Measurements from ENCODE around the gene BDH1.
A peak's percentile ranks its signal among the peaks of the same experiment; 100 is the strongest.

BDH1 gene

GRCh38 chr3:197503652-197504051, 52.1 kb downstream of the BDH1 start:
- no peak overlapping the region for H3K27ac ChIP-seq (ENCODE audit: low read depth, low read length)
- H3K79me2 ChIP-seq (ENCODE audit: insufficient read depth, low read length) = no peaks in the 10 kb centered on the region
- H3K9me3 ChIP-seq (ENCODE audit: insufficient read depth, low read length) = no peaks in the 10 kb centered on the region
- H3K9me2 ChIP-seq (replicated peaks; ENCODE audit: insufficient read depth, low read length) = no peaks in the 10 kb centered on the region
- no peaks in the 10 kb centered on the region for H3F3A ChIP-seq (ENCODE audit: insufficient read depth)
- no peaks in the 10 kb centered on the region for H3K36me3 ChIP-seq (ENCODE audit: low read length)
- no peak overlapping the region for H3K4me3 ChIP-seq (ENCODE audit: insufficient read depth, low read length, poor library complexity, severe bottlenecking)
- no peak overlapping the region for H3K4me2 ChIP-seq (ENCODE audit: low read depth, low read length, poor library complexity, severe bottlenecking)
- no peak for TF ChIP-seq EZH2phosphoT487 (conservative IDR thresholded peaks at IDR 0.05; ENCODE audit: low read length)
- TF ChIP-seq CTCF (IDR thresholded peaks at IDR 0.05; ENCODE audit: insufficient read depth, low read length, poor library complexity, severe bottlenecking) = no peak
- H3K27me3 ChIP-seq (ENCODE audit: low read length) = no peaks in the 10 kb centered on the region
- no peak overlapping the region for H3K9ac ChIP-seq (ENCODE audit: low read length)
- no peak overlapping the region for H2AFZ ChIP-seq (ENCODE audit: low read depth, low read length, severe bottlenecking)
- H4K20me1 ChIP-seq (ENCODE audit: low read depth, low read length) = no peaks in the 10 kb centered on the region

GRCh38 chr3:197501879-197502620, 53.7 kb downstream of the BDH1 start:
- no peaks in the 10 kb centered on the region for H3K9me3 ChIP-seq (ENCODE audit: insufficient read depth, low read length)
- H3K9me2 ChIP-seq (replicated peaks; ENCODE audit: insufficient read depth, low read length) = no peaks in the 10 kb centered on the region
- no peaks in the 10 kb centered on the region for H3K79me2 ChIP-seq (ENCODE audit: insufficient read depth, low read length)
- H3K9ac ChIP-seq (ENCODE audit: low read length) = no peak overlapping the region
- TF ChIP-seq EZH2phosphoT487 (conservative IDR thresholded peaks at IDR 0.05; ENCODE audit: low read length) (no peak), CTCF (IDR thresholded peaks at IDR 0.05; ENCODE audit: insufficient read depth, low read length, poor library complexity, severe bottlenecking) (peak; percentile 67)
- no peaks in the 10 kb centered on the region for H3F3A ChIP-seq (ENCODE audit: insufficient read depth)
- H3K4me2 ChIP-seq (ENCODE audit: low read depth, low read length, poor library complexity, severe bottlenecking) = no peak overlapping the region
- H3K36me3 ChIP-seq (ENCODE audit: low read length) = no peaks in the 10 kb centered on the region
- no peak overlapping the region for H3K27ac ChIP-seq (ENCODE audit: low read depth, low read length)
- H4K20me1 ChIP-seq (ENCODE audit: low read depth, low read length) = no peaks in the 10 kb centered on the region
- no peak overlapping the region for H3K4me3 ChIP-seq (ENCODE audit: insufficient read depth, low read length, poor library complexity, severe bottlenecking)
- H3K27me3 ChIP-seq (ENCODE audit: low read length) = no peaks in the 10 kb centered on the region
- peak overlapping the region; percentile 7 for H2AFZ ChIP-seq (ENCODE audit: low read depth, low read length, severe bottlenecking)

GRCh38 chr3:197501496-197501878, 54.3 kb downstream of the BDH1 start:
- Histone ChIP-seq H3K79me2 (ENCODE audit: insufficient read depth, low read length) (no peaks in the 10 kb centered on the region), H4K20me1 (ENCODE audit: low read depth, low read length) (no peaks in the 10 kb centered on the region), H3K9ac (ENCODE audit: low read length) (no peak overlapping the region), H3K27ac (ENCODE audit: low read depth, low read length) (no peak overlapping the region), H3K4me2 (ENCODE audit: low read depth, low read length, poor library complexity, severe bottlenecking) (no peak overlapping the region), H3K4me3 (ENCODE audit: insufficient read depth, low read length, poor library complexity, severe bottlenecking) (no peak overlapping the region), H3F3A (ENCODE audit: insufficient read depth) (no peaks in the 10 kb centered on the region), H3K36me3 (ENCODE audit: low read length) (no peaks in the 10 kb centered on the region), H3K27me3 (ENCODE audit: low read length) (no peaks in the 10 kb centered on the region), H3K9me2 (replicated peaks; ENCODE audit: insufficient read depth, low read length) (no peaks in the 10 kb centered on the region), H2AFZ (ENCODE audit: low read depth, low read length, severe bottlenecking) (peak overlapping the region; percentile 7), H3K9me3 (ENCODE audit: insufficient read depth, low read length) (no peaks in the 10 kb centered on the region)
- TF ChIP-seq EZH2phosphoT487 (conservative IDR thresholded peaks at IDR 0.05; ENCODE audit: low read length) (no peak), CTCF (IDR thresholded peaks at IDR 0.05; ENCODE audit: insufficient read depth, low read length, poor library complexity, severe bottlenecking) (no peak)

Data from SU-DHL-6 (cell line).